A549 (cell line): ENCODE data around the gene ARHGAP5. TPM values are rescaled to one million over a fixed set of nuclear protein-coding genes. Genes with fewer than 3 reads are reported as not detected.

Source experiments
- ATAC-seq, 2 experiments: fragments of 200-7000 bp in 1 of 2; fragments of >200 bp in 1 of 2; cut with Nextera tagmentation in 1 of 2; cut with Tn5 transposase in 1 of 2; 3 replicates each; pipeline versions ENCODE4 v1.8.0 to v1.9.1; 2018 to 2020; ENCODE audit warnings: mild to moderate bottlenecking in 1 of 2, moderate library complexity in 1 of 2
- CTCF ChIA-PET: fragments of 300-600 bp; sonication (Branson Sonifier 250); formaldehyde crosslinking; extraction: SDS; loops from one replicate; lab custom pipeline; 2021; ENCODE audit warnings: antibody characterized with exemption, inconsistent platforms; lab: Yijun Ruan, JAX
- POLR2A ChIA-PET: fragments of 350-600 bp; formaldehyde crosslinking; extraction: SDS; loops from one replicate; lab custom pipeline; 2021; ENCODE audit warnings: antibody characterized with exemption, inconsistent platforms; lab: Yijun Ruan, JAX
- DNase-seq, 2 experiments: peaks; one replicate each; pipeline versions ENCODE4 v3.0.0 to v3.0.0-alpha.2; 2011 to 2016; ENCODE audit warnings: low read depth in 1 of 2, low spot score in 1 of 2
- FAIRE-seq: peaks from 2 replicates; lab custom pipeline; 2011; peaks lifted over from hg19 to GRCh38; lab: Jason Lieb, UNC
- H3K27ac ChIP-seq, 2 experiments: fragments of >200 bp; sonication (Bioruptor Twin); formaldehyde crosslinking; 3 replicates each; pipeline ENCODE4 v1.5.1; 2016 to 2017
- H3K4me1 ChIP-seq: fragments of >200 bp; sonication (Bioruptor Twin); formaldehyde crosslinking; 3 replicates; pipeline ENCODE4 v1.6.1; 2016
- H3K4me2 ChIP-seq: fragments of >200 bp; sonication (Bioruptor Twin); formaldehyde crosslinking; 3 replicates; pipeline ENCODE4 v1.6.1; 2016
- H3K4me3 ChIP-seq: fragments of >200 bp; sonication (Bioruptor Twin); formaldehyde crosslinking; 3 replicates; pipeline ENCODE4 v1.5.1; 2016
- H3K9me3 ChIP-seq: fragments of >200 bp; sonication (Bioruptor Twin); formaldehyde crosslinking; 3 replicates; pipeline ENCODE4 v1.6.1; 2016
- BHLHE40 ChIP-seq: IDR thresholded peaks from 2 replicates; pipeline ENCODE4 v1.6.1; 2012; ENCODE audit warnings: low read depth, low read length, inconsistent platforms
- CBX2 ChIP-seq: fragments of 200-600 bp; sonication (generic); IDR thresholded peaks from 2 replicates; pipeline ENCODE4 v1.6.1; 2016; ENCODE audit warnings: low read depth, mild to moderate bottlenecking, borderline replicate concordance
- CBX8 ChIP-seq: fragments of 200-600 bp; sonication (generic); IDR thresholded peaks from 2 replicates; pipeline ENCODE4 v1.6.1; 2016
- CEBPB ChIP-seq, 2 experiments: fragments of >200 bp in 1 of 2; sonication (Bioruptor Twin) in 1 of 2; formaldehyde crosslinking in 1 of 2; IDR thresholded peaks; 2 replicates each; pipeline ENCODE4 v1.6.1; 2012 to 2016
- CHD2 ChIP-seq: fragments of 150-350 bp; IDR thresholded peaks from 2 replicates; pipeline ENCODE4 v1.6.1; 2014; ENCODE audit warnings: low read length; ENCODE audit not compliant: partially characterized antibody
- CHD4 ChIP-seq: fragments of 200-600 bp; sonication (generic); IDR thresholded peaks from 2 replicates; pipeline ENCODE4 v1.6.1; 2016; ENCODE audit warnings: antibody characterized with exemption, mild to moderate bottlenecking, borderline replicate concordance
- EHMT2 ChIP-seq: fragments of 200-600 bp; sonication (generic); IDR thresholded peaks from 2 replicates; pipeline ENCODE4 v1.6.1; 2016; ENCODE audit warnings: antibody characterized with exemption, low read depth, mild to moderate bottlenecking, moderate library complexity
- FOXS1 ChIP-seq: fragments of 250-450 bp; sonication (Bioruptor Pico); IDR thresholded peaks from 2 replicates; pipeline ENCODE4 v1.5.0; 2020; ENCODE audit warnings: mild to moderate bottlenecking, moderate library complexity
- HDAC2 ChIP-seq: fragments of 200-600 bp; sonication (generic); IDR thresholded peaks from 2 replicates; pipeline ENCODE4 v1.6.1; 2016
- HOXB13 ChIP-seq: fragments of 250-450 bp; sonication (Bioruptor Pico); IDR thresholded peaks from 2 replicates; pipeline ENCODE4 v1.5.0; 2020; ENCODE audit warnings: low read depth, mild to moderate bottlenecking, moderate library complexity
- HOXB5 ChIP-seq: fragments of 250-450 bp; sonication (Bioruptor Pico); IDR thresholded peaks from 2 replicates; pipeline ENCODE4 v1.5.0; 2020; ENCODE audit warnings: mild to moderate bottlenecking, moderate library complexity
- JUN ChIP-seq, 2 experiments: fragments of >200 bp; sonication (Bioruptor Twin); formaldehyde crosslinking; IDR thresholded peaks; 2 replicates in 1 of 2; 3 replicates in 1 of 2; pipeline ENCODE4 v1.6.1; 2016 to 2017
- KDM1A ChIP-seq: fragments of 200-600 bp; sonication (generic); IDR thresholded peaks from 2 replicates; pipeline ENCODE4 v1.6.1; 2016; ENCODE audit warnings: low read depth, mild to moderate bottlenecking
- MAFK ChIP-seq: fragments of 450-650 bp; IDR thresholded peaks from 2 replicates; pipeline ENCODE4 v1.6.1; 2014; ENCODE audit not compliant: partially characterized antibody
- MYC ChIP-seq: IDR thresholded peaks from 2 replicates; pipeline ENCODE4 v1.6.1; 2012; ENCODE audit warnings: mild to moderate bottlenecking, inconsistent platforms, low read length, improper control_type of control experiment, borderline replicate concordance
- PHF8 ChIP-seq: fragments of 200-600 bp; sonication (generic); IDR thresholded peaks from 2 replicates; pipeline ENCODE4 v1.6.1; 2016; ENCODE audit warnings: low read depth, mild to moderate bottlenecking, antibody characterized with exemption, moderate library complexity, borderline replicate concordance
- POLR2AphosphoS2 ChIP-seq: conservative IDR thresholded peaks from 2 replicates; pipeline ENCODE4 v1.6.1; 2012; ENCODE audit warnings: low read length, improper control_type of control experiment, inconsistent platforms
- RAD21 ChIP-seq, 2 experiments: fragments of >200 bp in 1 of 2; sonication (Bioruptor Twin) in 1 of 2; formaldehyde crosslinking in 1 of 2; IDR thresholded peaks in 1 of 2; conservative IDR thresholded peaks in 1 of 2; 2 replicates in 1 of 2; 3 replicates in 1 of 2; pipeline ENCODE4 v1.6.1; 2012 to 2018; ENCODE audit warnings: inconsistent platforms in 1 of 2
- RCOR1 ChIP-seq: fragments of 150-350 bp; IDR thresholded peaks from 2 replicates; pipeline ENCODE4 v1.6.1; 2014; ENCODE audit warnings: antibody characterized with exemption, low read length, low read depth
- RFX5 ChIP-seq: fragments of 450-650 bp; IDR thresholded peaks from 2 replicates; pipeline ENCODE4 v1.7.1; 2014; ENCODE audit warnings: antibody characterized with exemption, mild to moderate bottlenecking, moderate library complexity
- RNF2 ChIP-seq: fragments of 200-600 bp; sonication (generic); IDR thresholded peaks from 2 replicates; pipeline ENCODE4 v1.6.1; 2016; ENCODE audit warnings: low read depth, mild to moderate bottlenecking, antibody characterized with exemption, moderate library complexity, borderline replicate concordance
- SMC3 ChIP-seq: fragments of >200 bp; sonication (Bioruptor Twin); formaldehyde crosslinking; IDR thresholded peaks from 3 replicates; pipeline ENCODE4 v1.6.1; 2018; ENCODE audit warnings: inconsistent platforms
- SREBF2 ChIP-seq: fragments of 450-650 bp; IDR thresholded peaks from 2 replicates; pipeline ENCODE4 v1.6.1; 2014; ENCODE audit warnings: mild to moderate bottlenecking, moderate library complexity
- TFCP2L1 ChIP-seq: fragments of 250-450 bp; sonication (Bioruptor Pico); IDR thresholded peaks from 2 replicates; pipeline ENCODE4 v1.5.0; 2021; ENCODE audit warnings: mild to moderate bottlenecking
- TP53 ChIP-seq: fragments of 250-450 bp; sonication (Bioruptor Pico); IDR thresholded peaks from 2 replicates; pipeline ENCODE4 v1.5.0; 2021; ENCODE audit warnings: mild to moderate bottlenecking, moderate library complexity
- WGBS: methylation state at CpG from one replicate; pipeline ENCODE4 v1.1.6; 2017; ENCODE audit errors: missing lambda C conversion rate; 5-methylcytosine and 5-hydroxymethylcytosine counted together
- polyA plus RNA-seq, 4 experiments: library from polyadenylated mRNA; depleted of rRNA in 3 of 4; stranded (reverse); fragments of >200 nt; fragmentation: RNase III in 1 of 4; extraction: RNeasy Plus Mini Kit Qiagen cat#74134 plus additional on column Dnase treatment in 1 of 4; gene quantifications; 2 replicates in 3 of 4; 3 replicates in 1 of 4; pipeline ENCODE4 v1.2.3, GENCODE V29; 2011 to 2017
- TF ChIP-seq, protein P1 (sequence below): fragments of 250-450 bp; sonication (Bioruptor Pico); IDR thresholded peaks from 2 replicates; pipeline ENCODE4 v1.5.0; 2021; ENCODE audit warnings: mild to moderate bottlenecking, moderate library complexity, borderline replicate concordance
- TF ChIP-seq, protein P2 (sequence below): fragments of 450-650 bp; IDR thresholded peaks from 2 replicates; pipeline ENCODE4 v1.6.1; 2014; ENCODE audit warnings: antibody characterized with exemption
- TF ChIP-seq, protein P3 (sequence below): fragments of >200 bp; sonication (Bioruptor Twin); formaldehyde crosslinking; IDR thresholded peaks from 3 replicates; pipeline ENCODE4 v1.5.1; 2016
- TF ChIP-seq, protein P4 (sequence below): fragments of >200 bp; sonication (Bioruptor Twin); formaldehyde crosslinking; IDR thresholded peaks from 2 replicates; pipeline ENCODE4 v1.6.1; 2016
- TF ChIP-seq, protein P5 (sequence below): fragments of 200-600 bp; sonication (generic); IDR thresholded peaks from 2 replicates; pipeline ENCODE4 v1.6.1; 2016; ENCODE audit warnings: antibody characterized with exemption, mild to moderate bottlenecking, moderate library complexity

The ARHGAP5 gene
- polyA plus RNA-seq, 2 of the 4 experiments (the other 2 are of a cell fraction) = 33.6 to 66.1 TPM

DNA sequence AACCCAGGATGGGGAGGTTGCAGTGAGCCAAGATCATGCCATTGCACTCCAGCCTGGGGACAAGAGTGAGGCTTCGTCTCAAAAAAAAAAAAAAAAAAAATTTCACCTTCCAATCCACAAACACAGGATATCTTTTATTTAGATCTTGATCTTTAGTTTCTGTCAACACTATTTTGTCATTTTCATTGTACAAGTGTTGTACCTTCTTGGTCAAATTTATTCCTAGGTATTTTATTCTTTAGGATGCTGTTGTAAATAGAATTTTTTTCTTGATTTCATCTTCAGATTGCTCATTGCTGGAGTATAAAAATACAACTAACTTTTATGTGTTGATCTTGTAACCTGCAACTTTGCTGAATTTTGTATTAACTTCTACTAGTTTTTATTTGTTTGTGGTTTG, 60.8 kb downstream of the ARHGAP5 start:
- Histone ChIP-seq H3K9me3 (peaks cover 32% of the 10 kb centered on the region), H3K27ac (no peak overlapping the region), H3K4me1 (peaks cover 20% of the 10 kb centered on the region), H3K4me2 (no peak overlapping the region), H3K4me3 (no peak overlapping the region)
- ATAC-seq (no peak), DNase-seq (no peak), FAIRE-seq (no peak)
- ChIA-PET CTCF (no interaction called here), POLR2A (no interaction called here)
- 89% methylated on average over 1 of the region's 1 CpG for WGBS
- TF ChIP-seq CBX2 (no peak), MYC (no peak), EHMT2 (no peak), POLR2AphosphoS2 (no peak), RAD21 (conservative IDR thresholded peaks at IDR 0.05 in 1 of 2, IDR thresholded peaks at IDR 0.05 in 1 of 2) (no peak), CHD2 (no peak), HOXB13 (no peak), BHLHE40 (no peak), PHF8 (no peak), TP53 (CRISPR knock-in tag) (no peak), MAFK (no peak), RFX5 (no peak), HOXB5 (CRISPR knock-in tag) (no peak), FOXS1 (CRISPR knock-in tag) (no peak), RNF2 (no peak), SMC3 (no peak), JUN (IDR thresholded peaks at IDR 0.05) (no peak)
- TF ChIP-seq, protein P1, sequence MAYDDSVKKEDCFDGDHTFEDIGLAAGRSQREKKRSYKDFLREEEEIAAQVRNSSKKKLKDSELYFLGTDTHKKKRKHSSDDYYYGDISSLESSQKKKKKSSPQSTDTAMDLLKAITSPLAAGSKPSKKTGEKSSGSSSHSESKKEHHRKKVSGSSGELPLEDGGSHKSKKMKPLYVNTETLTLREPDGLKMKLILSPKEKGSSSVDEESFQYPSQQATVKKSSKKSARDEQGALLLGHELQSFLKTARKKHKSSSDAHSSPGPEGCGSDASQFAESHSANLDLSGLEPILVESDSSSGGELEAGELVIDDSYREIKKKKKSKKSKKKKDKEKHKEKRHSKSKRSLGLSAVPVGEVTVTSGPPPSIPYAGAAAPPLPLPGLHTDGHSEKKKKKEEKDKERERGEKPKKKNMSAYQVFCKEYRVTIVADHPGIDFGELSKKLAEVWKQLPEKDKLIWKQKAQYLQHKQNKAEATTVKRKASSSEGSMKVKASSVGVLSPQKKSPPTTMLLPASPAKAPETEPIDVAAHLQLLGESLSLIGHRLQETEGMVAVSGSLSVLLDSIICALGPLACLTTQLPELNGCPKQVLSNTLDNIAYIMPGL (CRISPR knock-in tag) = no peak
- TF ChIP-seq, protein P2, sequence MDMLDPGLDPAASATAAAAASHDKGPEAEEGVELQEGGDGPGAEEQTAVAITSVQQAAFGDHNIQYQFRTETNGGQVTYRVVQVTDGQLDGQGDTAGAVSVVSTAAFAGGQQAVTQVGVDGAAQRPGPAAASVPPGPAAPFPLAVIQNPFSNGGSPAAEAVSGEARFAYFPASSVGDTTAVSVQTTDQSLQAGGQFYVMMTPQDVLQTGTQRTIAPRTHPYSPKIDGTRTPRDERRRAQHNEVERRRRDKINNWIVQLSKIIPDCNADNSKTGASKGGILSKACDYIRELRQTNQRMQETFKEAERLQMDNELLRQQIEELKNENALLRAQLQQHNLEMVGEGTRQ = no peak
- TF ChIP-seq, protein P3, sequence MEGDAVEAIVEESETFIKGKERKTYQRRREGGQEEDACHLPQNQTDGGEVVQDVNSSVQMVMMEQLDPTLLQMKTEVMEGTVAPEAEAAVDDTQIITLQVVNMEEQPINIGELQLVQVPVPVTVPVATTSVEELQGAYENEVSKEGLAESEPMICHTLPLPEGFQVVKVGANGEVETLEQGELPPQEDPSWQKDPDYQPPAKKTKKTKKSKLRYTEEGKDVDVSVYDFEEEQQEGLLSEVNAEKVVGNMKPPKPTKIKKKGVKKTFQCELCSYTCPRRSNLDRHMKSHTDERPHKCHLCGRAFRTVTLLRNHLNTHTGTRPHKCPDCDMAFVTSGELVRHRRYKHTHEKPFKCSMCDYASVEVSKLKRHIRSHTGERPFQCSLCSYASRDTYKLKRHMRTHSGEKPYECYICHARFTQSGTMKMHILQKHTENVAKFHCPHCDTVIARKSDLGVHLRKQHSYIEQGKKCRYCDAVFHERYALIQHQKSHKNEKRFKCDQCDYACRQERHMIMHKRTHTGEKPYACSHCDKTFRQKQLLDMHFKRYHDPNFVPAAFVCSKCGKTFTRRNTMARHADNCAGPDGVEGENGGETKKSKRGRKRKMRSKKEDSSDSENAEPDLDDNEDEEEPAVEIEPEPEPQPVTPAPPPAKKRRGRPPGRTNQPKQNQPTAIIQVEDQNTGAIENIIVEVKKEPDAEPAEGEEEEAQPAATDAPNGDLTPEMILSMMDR = no peak

DNA sequence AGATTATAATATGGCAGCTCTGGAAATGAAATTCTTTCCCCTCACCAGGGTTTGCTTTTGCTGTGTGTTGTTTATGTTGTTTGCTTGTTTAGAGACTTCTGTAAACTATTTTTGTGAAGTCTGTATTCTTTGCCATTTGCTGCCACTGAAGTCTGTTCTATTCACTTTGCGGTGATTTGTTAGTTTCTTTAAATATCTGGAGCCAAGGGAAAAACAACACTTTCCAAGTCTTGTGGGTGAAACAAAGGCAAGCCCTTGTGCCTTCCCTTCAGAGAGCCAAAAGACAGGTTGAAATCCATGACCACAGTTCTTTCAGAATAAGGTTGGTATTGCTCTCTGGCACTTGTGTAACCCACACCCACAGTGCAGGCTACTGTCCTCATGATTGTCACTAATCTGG, 65.2 kb downstream of the ARHGAP5 start:
- ATAC-seq (no peak), FAIRE-seq (no peak)
- CTCF ChIA-PET = no interaction called here

More for the DNA sequence above, 65.2 kb downstream of the ARHGAP5 start:
- WGBS = 97% methylated on average over 1 of the region's 1 CpG
- no peak overlapping the region for H3K4me2 ChIP-seq
- 0 out of 3 replicates have a peak, but pooled peaks cover 3% of the 10 kb centered on the region for H3K4me1 ChIP-seq
- POLR2A ChIA-PET = no interaction called here
- H3K4me3 ChIP-seq = no peak overlapping the region
- peaks cover 25% of the 10 kb centered on the region for H3K9me3 ChIP-seq
- TF ChIP-seq CEBPB (IDR thresholded peaks at IDR 0.05) (no peak), SMC3 (no peak), RFX5 (no peak), CBX8 (no peak), HDAC2 (no peak), SREBF2 (no peak), FOXS1 (CRISPR knock-in tag) (no peak), HOXB5 (CRISPR knock-in tag) (no peak), KDM1A (no peak), JUN (IDR thresholded peaks at IDR 0.05) (no peak), RCOR1 (no peak), TFCP2L1 (no peak), MAFK (no peak), CHD4 (no peak), CHD2 (no peak), TP53 (CRISPR knock-in tag) (no peak), PHF8 (no peak)
- TF ChIP-seq, protein P4, sequence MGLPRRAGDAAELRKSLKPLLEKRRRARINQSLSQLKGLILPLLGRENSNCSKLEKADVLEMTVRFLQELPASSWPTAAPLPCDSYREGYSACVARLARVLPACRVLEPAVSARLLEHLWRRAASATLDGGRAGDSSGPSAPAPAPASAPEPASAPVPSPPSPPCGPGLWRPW = no peak
- TF ChIP-seq, protein P5, sequence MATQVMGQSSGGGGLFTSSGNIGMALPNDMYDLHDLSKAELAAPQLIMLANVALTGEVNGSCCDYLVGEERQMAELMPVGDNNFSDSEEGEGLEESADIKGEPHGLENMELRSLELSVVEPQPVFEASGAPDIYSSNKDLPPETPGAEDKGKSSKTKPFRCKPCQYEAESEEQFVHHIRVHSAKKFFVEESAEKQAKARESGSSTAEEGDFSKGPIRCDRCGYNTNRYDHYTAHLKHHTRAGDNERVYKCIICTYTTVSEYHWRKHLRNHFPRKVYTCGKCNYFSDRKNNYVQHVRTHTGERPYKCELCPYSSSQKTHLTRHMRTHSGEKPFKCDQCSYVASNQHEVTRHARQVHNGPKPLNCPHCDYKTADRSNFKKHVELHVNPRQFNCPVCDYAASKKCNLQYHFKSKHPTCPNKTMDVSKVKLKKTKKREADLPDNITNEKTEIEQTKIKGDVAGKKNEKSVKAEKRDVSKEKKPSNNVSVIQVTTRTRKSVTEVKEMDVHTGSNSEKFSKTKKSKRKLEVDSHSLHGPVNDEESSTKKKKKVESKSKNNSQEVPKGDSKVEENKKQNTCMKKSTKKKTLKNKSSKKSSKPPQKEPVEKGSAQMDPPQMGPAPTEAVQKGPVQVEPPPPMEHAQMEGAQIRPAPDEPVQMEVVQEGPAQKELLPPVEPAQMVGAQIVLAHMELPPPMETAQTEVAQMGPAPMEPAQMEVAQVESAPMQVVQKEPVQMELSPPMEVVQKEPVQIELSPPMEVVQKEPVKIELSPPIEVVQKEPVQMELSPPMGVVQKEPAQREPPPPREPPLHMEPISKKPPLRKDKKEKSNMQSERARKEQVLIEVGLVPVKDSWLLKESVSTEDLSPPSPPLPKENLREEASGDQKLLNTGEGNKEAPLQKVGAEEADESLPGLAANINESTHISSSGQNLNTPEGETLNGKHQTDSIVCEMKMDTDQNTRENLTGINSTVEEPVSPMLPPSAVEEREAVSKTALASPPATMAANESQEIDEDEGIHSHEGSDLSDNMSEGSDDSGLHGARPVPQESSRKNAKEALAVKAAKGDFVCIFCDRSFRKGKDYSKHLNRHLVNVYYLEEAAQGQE = no peak
- DNase-seq = no peak
- no peak overlapping the region for H3K27ac ChIP-seq
